T-helper 1 cell (primary cell): ENCODE results near the gene SUPT6H.

Experiments
- DNase-seq, 5 donors: peaks; one replicate each; pipeline ENCODE4 v3.0.0-alpha.2; 2012 to 2020
- total RNA-seq, 4 donors: gene quantifications; one replicate each; lab custom pipeline; 2026; lab: John Stamatoyannopoulos, UW

Gene SUPT6H
- 173 to 238 (median 193) reads per million in 4 donors for total RNA-seq

GRCh38 chr17:28661635-28662526 is at the start of gene SUPT6H, which contains the start of gene SDF2:
TSS of gene SUPT6H (plus strand) at chr17:28662205. CDS start at chr17:28673402, 11,197 bp downstream.
TSS of gene SDF2 (minus strand) at chr17:28661906. CDS start at chr17:28661876, 30 bp downstream.
- DNase-seq = peak; percentile 80 to 95 (median 91)

- no peak for DNase-seq
These were observed 49.5 kb upstream of the SUPT6H start for GRCh38 chr17:28612531-28612930.

GRCh38 chr17:28612936-28613872 is 48.8 kb upstream of the SUPT6H start:
- peak in 2 of 5 donors; percentile 12 to 17 for DNase-seq

- DNase-seq = no peak
These were observed 48.0 kb upstream of the SUPT6H start, which contains the start of gene RSKR for GRCh38 chr17:28613931-28614381. TSS of gene RSKR (minus strand) at chr17:28614185. CDS start at chr17:28614161, 24 bp downstream.

- no peak for DNase-seq
These were observed 46.6 kb upstream of the SUPT6H start for GRCh38 chr17:28615260-28615940.

GRCh38 chr17:28616281-28616680 is 45.7 kb upstream of the SUPT6H start:
- DNase-seq = no peak

- no peak for DNase-seq
These were observed 43.5 kb upstream of the SUPT6H start for GRCh38 chr17:28618464-28618863.

- no peak for DNase-seq
These were observed 42.0 kb upstream of the SUPT6H start for GRCh38 chr17:28620010-28620409.

- no peak for DNase-seq
These were observed 39.8 kb upstream of the SUPT6H start for GRCh38 chr17:28622186-28622585.

- no peak for DNase-seq
These were observed 38.3 kb upstream of the SUPT6H start for GRCh38 chr17:28623696-28624095.

- DNase-seq = no peak
These were observed 37.9 kb upstream of the SUPT6H start for GRCh38 chr17:28624148-28624547.

- DNase-seq = no peak
These were observed 35.2 kb upstream of the SUPT6H start for GRCh38 chr17:28626818-28627217.

GRCh38 chr17:28634206-28634865 is 27.7 kb upstream of the SUPT6H start:
- no peak for DNase-seq

GRCh38 chr17:28635506-28635905 is 26.5 kb upstream of the SUPT6H start:
- no peak for DNase-seq

- no peak for DNase-seq
These were observed 20.4 kb upstream of the SUPT6H start for GRCh38 chr17:28641579-28641978.

GRCh38 chr17:28643983-28644786 is 17.8 kb upstream of the SUPT6H start:
- DNase-seq = peak in 3 of 5 donors; percentile 7 to 24 (median 8)

- DNase-seq = peak; percentile 93 to 97 (median 94)
These were observed 17.0 kb upstream of the SUPT6H start, which contains the start of gene BLTP2 for GRCh38 chr17:28644787-28645575. TSS of gene BLTP2 (minus strand) at chr17:28645158. CDS start at chr17:28645056, 102 bp downstream.

- DNase-seq = no peak
These were observed 16.4 kb upstream of the SUPT6H start for GRCh38 chr17:28645576-28645939.

- DNase-seq = no peak
These were observed 15.8 kb upstream of the SUPT6H start for GRCh38 chr17:28646039-28646754.
